GM12872 (cell line): ENCODE measurements around the gene ATCAY.

ENCODE experiments used
- CTCF ChIP-seq: IDR thresholded peaks from 3 replicates; pipeline ENCODE4 v1.5.1; 2011; ENCODE audit warnings: low read depth, mild to moderate bottlenecking, low read length, moderate library complexity; ENCODE audit not compliant: insufficient read depth

Gene ATCAY

GRCh38 chr19:3949997-3950859, 69.7 kb downstream of the ATCAY start:
- TF ChIP-seq CTCF, result no peak

- no peak for TF ChIP-seq CTCF
These were observed 70.7 kb downstream of the ATCAY start for GRCh38 chr19:3950871-3951861.

- TF ChIP-seq CTCF, result no peak
These were observed 73.6 kb downstream of the ATCAY start for GRCh38 chr19:3954107-3954506.

- no peak for TF ChIP-seq CTCF
These were observed 75.2 kb downstream of the ATCAY start for GRCh38 chr19:3955688-3956087.

DNA sequence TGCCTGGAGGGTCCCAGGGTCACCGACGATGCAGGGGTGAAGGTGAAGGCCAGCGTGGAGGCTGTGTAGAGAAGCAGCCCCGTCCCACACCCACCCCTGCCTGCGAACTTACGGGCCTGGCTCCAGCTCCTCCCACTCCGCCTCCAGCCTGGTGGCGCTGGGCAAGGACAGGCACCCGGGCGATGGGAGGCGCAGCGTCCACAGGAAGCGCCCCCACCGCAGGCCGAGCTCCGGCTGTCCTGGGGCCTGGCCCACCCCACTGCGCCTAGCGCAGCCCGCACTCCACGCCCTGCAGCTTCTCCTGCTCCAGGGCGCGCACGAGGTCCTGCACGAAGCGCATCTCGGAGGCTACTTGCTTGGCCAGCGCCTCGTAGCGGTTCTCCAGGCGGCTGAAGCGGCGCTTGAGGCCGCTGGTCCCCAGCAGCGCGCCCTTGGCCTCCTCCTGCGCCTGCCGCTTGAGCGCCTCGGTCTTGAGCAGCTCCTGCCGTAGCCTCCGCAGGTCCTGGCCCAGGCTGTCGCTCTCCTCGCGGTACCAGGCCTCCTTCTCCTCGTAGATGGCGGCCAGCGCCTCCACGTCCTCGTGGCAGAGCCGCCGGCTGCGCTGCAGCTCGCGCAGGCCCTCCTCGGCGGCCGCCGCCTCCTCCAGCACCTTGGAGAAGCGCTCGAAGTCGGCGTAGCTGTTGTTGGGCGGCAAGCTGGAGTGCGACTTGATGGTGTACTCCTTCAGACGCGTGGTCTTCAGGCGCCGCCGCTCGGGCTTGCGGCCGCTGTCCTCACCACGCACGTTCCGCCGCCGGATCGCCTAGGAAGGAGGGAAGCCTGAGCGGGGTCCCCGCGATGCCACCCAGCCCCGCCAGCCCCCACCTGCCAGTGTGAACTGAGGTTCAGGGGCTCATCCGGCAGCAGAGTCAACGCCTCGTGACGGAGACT, 78.6 kb downstream of the ATCAY start:
- TF ChIP-seq CTCF, result no peak

GRCh38 chr19:3959766-3960131, 79.3 kb downstream of the ATCAY start:
- no peak for TF ChIP-seq CTCF
